HepG2 (cell line): Measurements from ENCODE around the gene SNAI3. TPM values are rescaled to one million over a fixed set of nuclear protein-coding genes. Genes with fewer than 3 reads are reported as not detected.

Experiments
- HMG20B ChIP-seq: conservative IDR thresholded peaks from 2 replicates; pipeline ENCODE4 v1.6.1; 2016; ENCODE audit warnings: missing genetic modification reagents, missing compliant biosample characterization
- KLF16 ChIP-seq, 2 experiments: sonication (generic) in 1 of 2; formaldehyde crosslinking in 1 of 2; IDR thresholded peaks; 2 replicates each; pipeline versions ENCODE4 v1.6.1 to v1.8.0; 2016 to 2023; ENCODE audit warnings: missing genetic modification reagents in 2 of 2, missing compliant biosample characterization in 1 of 2
- polyA plus RNA-seq, 8 experiments: library from polyadenylated mRNA; depleted of rRNA in 3 of 8; stranded (reverse) in 7 of 8; unstranded in 1 of 8; fragments of >200 nt; fragmentation: Illumina TruSeq in 4 of 8; extraction: Trizol in 4 of 8; gene quantifications; 2 replicates each; pipeline versions ENCODE4 v1.2.1 to v1.2.3, GENCODE V29; 2011 to 2016; ENCODE audit warnings: low read depth in 4 of 8, missing spikeins in 1 of 8, mixed read lengths in 1 of 8; ENCODE audit not compliant: insufficient read depth in 1 of 8
- total RNA-seq, 5 experiments: library from RNA; depleted of rRNA; stranded (reverse); fragments of >200 nt; fragmentation: Illumina TruSeq; extraction: Trizol; gene quantifications; 2 replicates each; pipeline ENCODE4 v1.2.3, GENCODE V29; 2016; ENCODE audit warnings: low read depth in 1 of 5
- TF ChIP-seq, protein P1 (sequence below): sonication (generic); formaldehyde crosslinking; IDR thresholded peaks from 2 replicates; pipeline ENCODE4 v1.4.0; 2020; ENCODE audit warnings: low read depth, missing genetic modification reagents
- TF ChIP-seq, protein P2 (sequence below): sonication (generic); formaldehyde crosslinking; IDR thresholded peaks from 2 replicates; pipeline ENCODE4 v1.4.0; 2020; ENCODE audit warnings: missing genetic modification reagents, borderline replicate concordance
- TF ChIP-seq, protein P3 (sequence below): sonication (generic); formaldehyde crosslinking; IDR thresholded peaks from 2 replicates; pipeline ENCODE4 v1.9.0; 2021; ENCODE audit warnings: mild to moderate bottlenecking, missing genetic modification reagents

The SNAI3 gene
- total and polyA plus RNA-seq, 2 of the 13 experiments (the other 11 are each of a cell fraction or from before 2014, with no cell fraction given), result 0.09 to 0.18 TPM

DNA sequence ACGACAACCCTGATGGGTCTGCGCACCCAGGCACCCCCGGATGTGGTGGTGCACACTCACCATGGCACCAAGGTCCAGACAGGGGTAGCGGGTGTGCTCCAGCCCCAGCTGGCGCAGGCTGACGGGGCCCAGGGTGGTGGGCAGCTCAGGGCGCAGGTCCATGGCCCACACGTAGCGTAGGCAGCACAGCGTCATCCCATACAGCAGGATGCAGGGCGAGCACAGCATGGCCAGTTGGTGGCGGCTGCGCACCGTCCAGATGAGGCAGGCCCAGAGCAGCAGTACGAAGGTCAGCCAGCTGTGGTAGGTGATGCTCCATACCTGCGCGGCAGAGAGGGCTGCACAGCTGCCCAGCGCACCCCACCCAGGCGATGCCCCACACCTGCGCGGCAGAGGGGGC lies 49.8 kb upstream of the SNAI3 start (continued):
- TF ChIP-seq, protein P1, sequence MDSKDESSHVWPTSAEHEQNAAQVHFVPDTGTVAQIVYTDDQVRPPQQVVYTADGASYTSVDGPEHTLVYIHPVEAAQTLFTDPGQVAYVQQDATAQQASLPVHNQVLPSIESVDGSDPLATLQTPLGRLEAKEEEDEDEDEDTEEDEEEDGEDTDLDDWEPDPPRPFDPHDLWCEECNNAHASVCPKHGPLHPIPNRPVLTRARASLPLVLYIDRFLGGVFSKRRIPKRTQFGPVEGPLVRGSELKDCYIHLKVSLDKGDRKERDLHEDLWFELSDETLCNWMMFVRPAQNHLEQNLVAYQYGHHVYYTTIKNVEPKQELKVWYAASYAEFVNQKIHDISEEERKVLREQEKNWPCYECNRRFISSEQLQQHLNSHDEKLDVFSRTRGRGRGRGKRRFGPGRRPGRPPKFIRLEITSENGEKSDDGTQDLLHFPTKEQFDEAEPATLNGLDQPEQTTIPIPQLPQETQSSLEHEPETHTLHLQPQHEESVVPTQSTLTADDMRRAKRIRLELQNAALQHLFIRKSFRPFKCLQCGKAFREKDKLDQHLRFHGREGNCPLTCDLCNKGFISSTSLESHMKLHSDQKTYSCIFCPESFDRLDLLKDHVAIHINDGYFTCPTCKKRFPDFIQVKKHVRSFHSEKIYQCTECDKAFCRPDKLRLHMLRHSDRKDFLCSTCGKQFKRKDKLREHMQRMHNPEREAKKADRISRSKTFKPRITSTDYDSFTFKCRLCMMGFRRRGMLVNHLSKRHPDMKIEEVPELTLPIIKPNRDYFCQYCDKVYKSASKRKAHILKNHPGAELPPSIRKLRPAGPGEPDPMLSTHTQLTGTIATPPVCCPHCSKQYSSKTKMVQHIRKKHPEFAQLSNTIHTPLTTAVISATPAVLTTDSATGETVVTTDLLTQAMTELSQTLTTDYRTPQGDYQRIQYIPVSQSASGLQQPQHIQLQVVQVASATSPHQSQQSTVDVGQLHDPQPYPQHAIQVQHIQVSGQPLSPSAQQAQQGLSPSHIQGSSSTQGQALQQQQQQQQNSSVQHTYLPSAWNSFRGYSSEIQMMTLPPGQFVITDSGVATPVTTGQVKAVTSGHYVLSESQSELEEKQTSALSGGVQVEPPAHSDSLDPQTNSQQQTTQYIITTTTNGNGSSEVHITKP (CRISPR knock-in tag), result no peak
- TF ChIP-seq KLF16 (CRISPR knock-in tag; IDR thresholded peaks at IDR 0.05) (no peak), HMG20B (no peak)
- TF ChIP-seq, protein P2, sequence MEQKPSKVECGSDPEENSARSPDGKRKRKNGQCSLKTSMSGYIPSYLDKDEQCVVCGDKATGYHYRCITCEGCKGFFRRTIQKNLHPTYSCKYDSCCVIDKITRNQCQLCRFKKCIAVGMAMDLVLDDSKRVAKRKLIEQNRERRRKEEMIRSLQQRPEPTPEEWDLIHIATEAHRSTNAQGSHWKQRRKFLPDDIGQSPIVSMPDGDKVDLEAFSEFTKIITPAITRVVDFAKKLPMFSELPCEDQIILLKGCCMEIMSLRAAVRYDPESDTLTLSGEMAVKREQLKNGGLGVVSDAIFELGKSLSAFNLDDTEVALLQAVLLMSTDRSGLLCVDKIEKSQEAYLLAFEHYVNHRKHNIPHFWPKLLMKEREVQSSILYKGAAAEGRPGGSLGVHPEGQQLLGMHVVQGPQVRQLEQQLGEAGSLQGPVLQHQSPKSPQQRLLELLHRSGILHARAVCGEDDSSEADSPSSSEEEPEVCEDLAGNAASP (CRISPR knock-in tag), result no peak
- TF ChIP-seq, protein P3, sequence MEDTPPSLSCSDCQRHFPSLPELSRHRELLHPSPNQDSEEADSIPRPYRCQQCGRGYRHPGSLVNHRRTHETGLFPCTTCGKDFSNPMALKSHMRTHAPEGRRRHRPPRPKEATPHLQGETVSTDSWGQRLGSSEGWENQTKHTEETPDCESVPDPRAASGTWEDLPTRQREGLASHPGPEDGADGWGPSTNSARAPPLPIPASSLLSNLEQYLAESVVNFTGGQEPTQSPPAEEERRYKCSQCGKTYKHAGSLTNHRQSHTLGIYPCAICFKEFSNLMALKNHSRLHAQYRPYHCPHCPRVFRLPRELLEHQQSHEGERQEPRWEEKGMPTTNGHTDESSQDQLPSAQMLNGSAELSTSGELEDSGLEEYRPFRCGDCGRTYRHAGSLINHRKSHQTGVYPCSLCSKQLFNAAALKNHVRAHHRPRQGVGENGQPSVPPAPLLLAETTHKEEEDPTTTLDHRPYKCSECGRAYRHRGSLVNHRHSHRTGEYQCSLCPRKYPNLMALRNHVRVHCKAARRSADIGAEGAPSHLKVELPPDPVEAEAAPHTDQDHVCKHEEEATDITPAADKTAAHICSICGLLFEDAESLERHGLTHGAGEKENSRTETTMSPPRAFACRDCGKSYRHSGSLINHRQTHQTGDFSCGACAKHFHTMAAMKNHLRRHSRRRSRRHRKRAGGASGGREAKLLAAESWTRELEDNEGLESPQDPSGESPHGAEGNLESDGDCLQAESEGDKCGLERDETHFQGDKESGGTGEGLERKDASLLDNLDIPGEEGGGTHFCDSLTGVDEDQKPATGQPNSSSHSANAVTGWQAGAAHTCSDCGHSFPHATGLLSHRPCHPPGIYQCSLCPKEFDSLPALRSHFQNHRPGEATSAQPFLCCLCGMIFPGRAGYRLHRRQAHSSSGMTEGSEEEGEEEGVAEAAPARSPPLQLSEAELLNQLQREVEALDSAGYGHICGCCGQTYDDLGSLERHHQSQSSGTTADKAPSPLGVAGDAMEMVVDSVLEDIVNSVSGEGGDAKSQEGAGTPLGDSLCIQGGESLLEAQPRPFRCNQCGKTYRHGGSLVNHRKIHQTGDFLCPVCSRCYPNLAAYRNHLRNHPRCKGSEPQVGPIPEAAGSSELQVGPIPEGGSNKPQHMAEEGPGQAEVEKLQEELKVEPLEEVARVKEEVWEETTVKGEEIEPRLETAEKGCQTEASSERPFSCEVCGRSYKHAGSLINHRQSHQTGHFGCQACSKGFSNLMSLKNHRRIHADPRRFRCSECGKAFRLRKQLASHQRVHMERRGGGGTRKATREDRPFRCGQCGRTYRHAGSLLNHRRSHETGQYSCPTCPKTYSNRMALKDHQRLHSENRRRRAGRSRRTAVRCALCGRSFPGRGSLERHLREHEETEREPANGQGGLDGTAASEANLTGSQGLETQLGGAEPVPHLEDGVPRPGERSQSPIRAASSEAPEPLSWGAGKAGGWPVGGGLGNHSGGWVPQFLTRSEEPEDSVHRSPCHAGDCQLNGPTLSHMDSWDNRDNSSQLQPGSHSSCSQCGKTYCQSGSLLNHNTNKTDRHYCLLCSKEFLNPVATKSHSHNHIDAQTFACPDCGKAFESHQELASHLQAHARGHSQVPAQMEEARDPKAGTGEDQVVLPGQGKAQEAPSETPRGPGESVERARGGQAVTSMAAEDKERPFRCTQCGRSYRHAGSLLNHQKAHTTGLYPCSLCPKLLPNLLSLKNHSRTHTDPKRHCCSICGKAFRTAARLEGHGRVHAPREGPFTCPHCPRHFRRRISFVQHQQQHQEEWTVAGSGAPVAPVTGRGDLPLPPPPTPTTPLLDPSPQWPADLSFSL, result no peak
